ENCODE data around the gene CASQ2.

The CASQ2 gene

GRCh38 chr1:115726570-115726969 lies 41.9 kb downstream of the CASQ2 start:
- no peaks in the 10 kb centered on the region for H4K20me1 ChIP-seq
- H3K4me1 ChIP-seq: peaks cover 15 to 58% (median 36%) of the 10 kb centered on the region in 10 experiments
- H3K4me3 ChIP-seq: no peak overlapping the region
- no peak overlapping the region for H3K4me2 ChIP-seq
- H3K36me3 ChIP-seq: no peaks in the 10 kb centered on the region
- TF ChIP-seq Cebpa-rat (IDR thresholded peaks at IDR 0.05): no peak
- no peak overlapping the region for H3K27ac ChIP-seq
- no peak overlapping the region for H3K9ac ChIP-seq
- H3K9me3 ChIP-seq (replicated peaks in 1 of 11): no peaks in the 10 kb centered on the region
- H3K27me3 ChIP-seq: no peaks in the 10 kb centered on the region

- no peaks in the 10 kb centered on the region for H4K20me1 ChIP-seq
Measured at GRCh38 chr1:115726161-115726560, 42.4 kb downstream of the CASQ2 start.

GRCh38 chr1:115725600-115725999 lies 42.9 kb downstream of the CASQ2 start:
- no peaks in the 10 kb centered on the region for H3K36me3 ChIP-seq
- H3K4me3 ChIP-seq: no peak overlapping the region
- peak overlapping the region in 1 of 11 experiments; percentile 12; a peak in 1 of 22 replicates for H3K4me2 ChIP-seq
- no peaks in the 10 kb centered on the region for H3K27me3 ChIP-seq
- no peaks in the 10 kb centered on the region for H4K20me1 ChIP-seq
- no peaks in the 10 kb centered on the region for H3K9me3 ChIP-seq (replicated peaks in 1 of 11)
- TF ChIP-seq Cebpa-rat (IDR thresholded peaks at IDR 0.05): no peak
- no peak overlapping the region for H3K27ac ChIP-seq
- no peak overlapping the region for H3K9ac ChIP-seq
- H3K4me1 ChIP-seq: peaks cover 11 to 49% (median 29%) of the 10 kb centered on the region in 10 experiments

More at GRCh38 chr1:115726161-115726560, 42.4 kb downstream of the CASQ2 start:
- no peak overlapping the region for H3K4me3 ChIP-seq
- H3K36me3 ChIP-seq: no peaks in the 10 kb centered on the region
- no peaks in the 10 kb centered on the region for H3K27me3 ChIP-seq
- 0 out of 22 replicates have a peak overlapping the region, but pooled peaks of 1 of the 11 experiments have one; percentile 12 for H3K4me2 ChIP-seq
- TF ChIP-seq Cebpa-rat (IDR thresholded peaks at IDR 0.05): no peak
- peaks cover 15 to 54% (median 34%) of the 10 kb centered on the region in 10 experiments for H3K4me1 ChIP-seq
- H3K9me3 ChIP-seq (replicated peaks in 1 of 11): no peaks in the 10 kb centered on the region
- H3K27ac ChIP-seq: no peak overlapping the region
- H3K9ac ChIP-seq: no peak overlapping the region

GRCh38 chr1:115723756-115724155 lies 44.8 kb downstream of the CASQ2 start:
- no peak for TF ChIP-seq Cebpa-rat (IDR thresholded peaks at IDR 0.05)
- Histone ChIP-seq H3K4me2 (no peak overlapping the region), H3K4me1 (peaks cover 0 to 31% (median 14%) of the 10 kb centered on the region in 10 experiments; a peak in 12 of 20 replicates), H4K20me1 (no peaks in the 10 kb centered on the region), H3K36me3 (no peaks in the 10 kb centered on the region), H3K27me3 (no peaks in the 10 kb centered on the region), H3K4me3 (no peak overlapping the region), H3K9me3 (replicated peaks in 1 of 11) (no peaks in the 10 kb centered on the region), H3K9ac (no peak overlapping the region), H3K27ac (no peak overlapping the region)

- Histone ChIP-seq H3K27ac (no peak overlapping the region), H3K9me3 (replicated peaks in 1 of 11) (no peaks in the 10 kb centered on the region), H4K20me1 (no peaks in the 10 kb centered on the region), H3K36me3 (no peaks in the 10 kb centered on the region), H3K4me2 (no peak overlapping the region), H3K4me1 (peaks cover 0 to 15% (median under 1%) of the 10 kb centered on the region in 10 experiments; a peak in 9 of 20 replicates), H3K27me3 (no peaks in the 10 kb centered on the region), H3K9ac (no peak overlapping the region), H3K4me3 (no peak overlapping the region)
- no peak for TF ChIP-seq Cebpa-rat (IDR thresholded peaks at IDR 0.05)
Measured at GRCh38 chr1:115722221-115722620, 46.3 kb downstream of the CASQ2 start.

GRCh38 chr1:115719285-115719684 lies 49.2 kb downstream of the CASQ2 start:
- Histone ChIP-seq H4K20me1 (no peaks in the 10 kb centered on the region), H3K4me1 (peaks cover 0 to 5% (median 0%) of the 10 kb centered on the region in 10 experiments; a peak in 1 of 20 replicates), H3K4me3 (no peak overlapping the region), H3K9ac (no peak overlapping the region), H3K27me3 (no peaks in the 10 kb centered on the region), H3K36me3 (no peaks in the 10 kb centered on the region), H3K9me3 (replicated peaks in 1 of 11) (no peaks in the 10 kb centered on the region), H3K4me2 (no peak overlapping the region), H3K27ac (no peak overlapping the region)
- TF ChIP-seq Cebpa-rat (IDR thresholded peaks at IDR 0.05): no peak

GRCh38 chr1:115718011-115718754 lies 50.3 kb downstream of the CASQ2 start:
- Histone ChIP-seq H3K9ac (no peak overlapping the region), H3K36me3 (no peaks in the 10 kb centered on the region), H3K9me3 (replicated peaks in 1 of 11) (no peaks in the 10 kb centered on the region), H3K4me2 (no peak overlapping the region), H3K27me3 (no peaks in the 10 kb centered on the region), H3K4me1 (peaks cover 0 to 5% (median 0%) of the 10 kb centered on the region in 10 experiments; a peak in 1 of 20 replicates), H4K20me1 (no peaks in the 10 kb centered on the region), H3K4me3 (no peak overlapping the region), H3K27ac (no peak overlapping the region)
- TF ChIP-seq Cebpa-rat (IDR thresholded peaks at IDR 0.05): no peak

- H3K36me3 ChIP-seq: no peaks in the 10 kb centered on the region
- no peak overlapping the region for H3K27ac ChIP-seq
- H3K4me2 ChIP-seq: no peak overlapping the region
- peaks cover 0 to 5% (median 0%) of the 10 kb centered on the region in 10 experiments; a peak in 1 of 20 replicates for H3K4me1 ChIP-seq
- H3K9me3 ChIP-seq (replicated peaks in 1 of 11): no peaks in the 10 kb centered on the region
- H3K27me3 ChIP-seq: no peaks in the 10 kb centered on the region
- TF ChIP-seq Cebpa-rat (IDR thresholded peaks at IDR 0.05): no peak
- H4K20me1 ChIP-seq: no peaks in the 10 kb centered on the region
- no peak overlapping the region for H3K9ac ChIP-seq
- H3K4me3 ChIP-seq: no peak overlapping the region
Measured at GRCh38 chr1:115717541-115717940, 51.0 kb downstream of the CASQ2 start.

GRCh38 chr1:115714572-115715141 lies 53.9 kb downstream of the CASQ2 start:
- no peaks in the 10 kb centered on the region for H4K20me1 ChIP-seq
- TF ChIP-seq Cebpa-rat (IDR thresholded peaks at IDR 0.05): no peak
- no peak overlapping the region for H3K27ac ChIP-seq
- no peaks in the 10 kb centered on the region for H3K36me3 ChIP-seq
- H3K4me2 ChIP-seq: no peak overlapping the region
- no peaks in the 10 kb centered on the region for H3K9me3 ChIP-seq (replicated peaks in 1 of 11)
- H3K4me1 ChIP-seq: no peaks in the 10 kb centered on the region
- H3K9ac ChIP-seq: no peak overlapping the region
- no peaks in the 10 kb centered on the region for H3K27me3 ChIP-seq
- H3K4me3 ChIP-seq: no peak overlapping the region

GRCh38 chr1:115713906-115714305 lies 54.6 kb downstream of the CASQ2 start:
- Histone ChIP-seq H3K36me3 (no peaks in the 10 kb centered on the region), H3K9me3 (replicated peaks in 1 of 11) (no peaks in the 10 kb centered on the region), H3K4me1 (no peaks in the 10 kb centered on the region), H3K27ac (no peak overlapping the region), H3K4me3 (no peak overlapping the region), H3K9ac (no peak overlapping the region), H4K20me1 (no peaks in the 10 kb centered on the region), H3K4me2 (no peak overlapping the region), H3K27me3 (no peaks in the 10 kb centered on the region)
- TF ChIP-seq Cebpa-rat (IDR thresholded peaks at IDR 0.05): no peak
